Dendritic cell treated with granulocyte-macrophage colony-stimulating factor and Interleukin-4, amounts not matched to agents 40 ng/mL and 50 ng/mL, for 4 days (primary cell): ENCODE measurements around the gene TRIO.

Experiments
- H3K27ac Mint-ChIP-seq: one replicate; pipeline ENCODE4 v1.8.0; 2022; ENCODE audit warnings: mild to moderate bottlenecking, mixed read lengths
- H3K27me3 Mint-ChIP-seq: one replicate; pipeline ENCODE4 v1.8.0; 2022; ENCODE audit warnings: mild to moderate bottlenecking, mixed read lengths
- H3K36me3 Mint-ChIP-seq: one replicate; pipeline ENCODE4 v1.8.0; 2022; ENCODE audit warnings: low read depth, mixed read lengths
- H3K4me1 Mint-ChIP-seq: one replicate; pipeline ENCODE4 v1.8.0; 2022; ENCODE audit warnings: low read depth, mixed read lengths
- H3K4me3 Mint-ChIP-seq: one replicate; pipeline ENCODE4 v1.8.0; 2022; ENCODE audit warnings: mild to moderate bottlenecking, moderate library complexity, mixed read lengths
- H3K9me3 Mint-ChIP-seq: one replicate; pipeline ENCODE4 v1.8.0; 2022; ENCODE audit warnings: mixed read lengths
- intact Hi-C: fragments of 100-400 bp; cut with micrococcal nuclease; formaldehyde crosslinking; loops from one replicate; pipeline ENCODE4 v1.15.0; 2022

Gene TRIO

DNA sequence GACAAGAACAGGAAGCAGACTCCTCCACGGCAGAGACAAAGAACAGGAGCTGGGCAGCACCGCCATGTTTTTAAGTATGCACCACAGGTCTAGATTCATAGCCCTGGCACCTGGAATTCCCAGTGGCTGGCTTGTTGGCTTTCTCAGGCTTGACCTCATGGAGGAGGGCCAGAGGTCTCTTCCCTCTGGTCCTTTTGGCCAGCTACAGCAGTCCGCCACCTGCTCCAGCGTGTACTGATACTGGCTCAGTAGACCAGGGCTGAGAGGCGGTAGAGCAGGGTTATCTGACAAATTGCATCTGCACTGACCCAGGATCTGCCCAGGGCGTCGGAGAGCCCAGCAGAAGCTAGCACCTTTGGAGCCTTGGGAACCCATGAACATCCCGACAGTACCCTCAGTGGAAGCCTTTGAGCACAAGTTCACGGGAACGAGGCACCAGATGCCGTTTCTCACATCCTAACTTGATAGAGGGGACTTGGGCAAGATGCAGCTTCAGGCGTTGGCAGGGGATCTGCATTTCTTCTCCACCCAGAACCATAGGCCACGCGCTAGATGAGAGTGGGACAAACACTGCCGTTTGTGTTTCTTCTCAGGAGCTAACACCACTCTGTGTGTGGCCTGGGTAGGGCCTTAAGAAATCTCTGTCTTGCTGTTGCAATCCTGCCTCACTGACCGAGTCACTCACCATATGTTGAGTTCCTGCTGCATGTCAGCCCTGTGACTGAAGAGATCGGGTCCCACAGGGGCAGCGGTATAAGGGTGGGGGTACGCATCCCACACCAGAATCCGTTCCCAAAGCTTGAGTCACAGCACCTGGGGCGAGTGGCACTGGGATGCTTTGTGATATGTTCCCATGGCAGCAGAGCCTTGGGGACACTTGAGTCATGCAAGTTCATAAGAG, 348.1 kb downstream of the TRIO start:
- intact Hi-C loops, result loop anchor here (5.0 kb wide), 2 partner anchors 91 to 106 kb away; partner anchors contain the start of gene OTULINL
- Mint-ChIP-seq H3K27ac (peak overlapping the region; percentile 84), H3K4me1 (peaks cover 65% of the 10 kb centered on the region), H3K36me3 (peaks cover 74% of the 10 kb centered on the region), H3K9me3 (peaks cover 8% of the 10 kb centered on the region), H3K27me3 (no peaks in the 10 kb centered on the region), H3K4me3 (peak overlapping the region; percentile 4)

DNA sequence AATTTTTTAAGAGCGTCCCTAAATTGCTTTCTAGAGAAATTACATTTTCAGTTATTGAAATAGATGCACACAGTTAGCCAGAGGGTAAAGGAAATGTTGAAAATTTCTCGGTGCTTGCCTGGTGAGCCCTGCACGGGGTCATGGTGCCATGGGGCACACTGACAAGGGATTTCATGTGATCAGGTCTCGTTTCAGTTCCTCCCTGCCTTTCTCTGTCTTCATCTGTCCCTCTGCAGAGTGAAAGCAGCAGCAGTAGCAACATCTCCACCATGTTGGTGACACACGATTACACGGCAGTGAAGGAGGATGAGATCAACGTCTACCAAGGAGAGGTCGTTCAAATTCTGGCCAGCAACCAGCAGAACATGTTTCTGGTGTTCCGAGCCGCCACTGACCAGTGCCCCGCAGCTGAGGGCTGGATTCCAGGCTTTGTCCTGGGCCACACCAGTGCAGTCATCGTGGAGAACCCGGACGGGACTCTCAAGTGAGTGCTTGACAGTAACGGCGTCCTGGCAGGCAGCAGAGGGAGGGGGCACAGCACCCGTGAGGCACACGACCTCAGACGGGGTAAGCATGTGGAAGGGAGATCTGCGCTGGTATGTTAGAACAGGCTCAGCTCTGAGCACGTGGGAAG, 349.3 kb downstream of the TRIO start:
- Mint-ChIP-seq H3K27ac (peak overlapping the region; percentile 84), H3K9me3 (peaks cover 8% of the 10 kb centered on the region), H3K27me3 (no peaks in the 10 kb centered on the region), H3K4me3 (peak overlapping the region; percentile 64), H3K36me3 (peaks cover 76% of the 10 kb centered on the region), H3K4me1 (peaks cover 76% of the 10 kb centered on the region)
- intact Hi-C loops, result loop anchor here (5.0 kb wide), 2 partner anchors 90 to 105 kb away; partner anchors contain the start of gene OTULINL

DNA sequence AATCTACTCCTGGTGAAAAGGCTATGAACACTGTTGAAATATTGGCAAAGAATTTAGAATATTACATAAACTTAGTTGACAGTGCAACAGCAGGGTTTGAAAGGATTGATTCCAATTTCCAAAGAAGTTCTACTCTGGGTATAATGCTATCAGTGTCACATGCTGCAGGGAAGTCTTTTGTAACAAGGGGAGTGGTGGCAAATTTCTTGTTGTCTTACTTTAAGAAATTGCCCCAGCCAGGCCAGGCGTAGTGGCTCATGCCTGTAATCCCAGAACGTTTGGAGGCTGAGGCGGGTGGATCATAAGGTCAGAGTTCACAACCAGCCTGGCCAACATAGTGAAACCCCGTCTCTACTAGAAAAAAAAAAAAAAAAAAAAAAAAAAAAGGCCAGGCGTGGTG, 352.2 kb downstream of the TRIO start:
- H3K4me3 Mint-ChIP-seq, result no peak overlapping the region
- peaks cover 87% of the 10 kb centered on the region for H3K36me3 Mint-ChIP-seq
- peaks cover 56% of the 10 kb centered on the region for H3K4me1 Mint-ChIP-seq
- H3K27me3 Mint-ChIP-seq, result no peaks in the 10 kb centered on the region
- intact Hi-C loops, result no loop called here
- no peaks in the 10 kb centered on the region for H3K9me3 Mint-ChIP-seq
- H3K27ac Mint-ChIP-seq, result peak overlapping the region; percentile 46

DNA sequence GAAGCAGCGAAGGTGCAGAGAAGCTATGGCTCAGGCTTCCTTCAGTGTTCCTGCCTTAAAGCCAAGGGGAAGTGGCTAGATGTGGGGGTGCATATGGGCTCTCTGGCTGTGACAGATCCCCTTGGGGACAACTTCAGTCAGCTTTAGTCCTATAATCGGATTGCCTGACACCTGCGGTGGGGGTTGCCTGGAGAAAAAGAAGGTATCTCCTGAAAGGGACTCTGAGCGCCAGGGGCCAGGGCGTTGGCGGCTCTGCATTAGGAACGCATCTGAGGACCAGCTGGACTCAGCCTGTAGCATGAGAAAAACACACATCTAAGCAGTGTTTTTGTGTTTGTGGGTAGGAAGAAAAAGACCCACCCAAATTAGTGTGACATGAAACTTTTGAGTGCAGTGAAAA, 354.2 kb downstream of the TRIO start:
- Mint-ChIP-seq H3K27me3 (no peaks in the 10 kb centered on the region), H3K4me1 (peaks cover 36% of the 10 kb centered on the region), H3K9me3 (no peaks in the 10 kb centered on the region), H3K27ac (no peak overlapping the region), H3K4me3 (no peak overlapping the region), H3K36me3 (peaks cover 93% of the 10 kb centered on the region)
- intact Hi-C loops, result no loop called here

DNA sequence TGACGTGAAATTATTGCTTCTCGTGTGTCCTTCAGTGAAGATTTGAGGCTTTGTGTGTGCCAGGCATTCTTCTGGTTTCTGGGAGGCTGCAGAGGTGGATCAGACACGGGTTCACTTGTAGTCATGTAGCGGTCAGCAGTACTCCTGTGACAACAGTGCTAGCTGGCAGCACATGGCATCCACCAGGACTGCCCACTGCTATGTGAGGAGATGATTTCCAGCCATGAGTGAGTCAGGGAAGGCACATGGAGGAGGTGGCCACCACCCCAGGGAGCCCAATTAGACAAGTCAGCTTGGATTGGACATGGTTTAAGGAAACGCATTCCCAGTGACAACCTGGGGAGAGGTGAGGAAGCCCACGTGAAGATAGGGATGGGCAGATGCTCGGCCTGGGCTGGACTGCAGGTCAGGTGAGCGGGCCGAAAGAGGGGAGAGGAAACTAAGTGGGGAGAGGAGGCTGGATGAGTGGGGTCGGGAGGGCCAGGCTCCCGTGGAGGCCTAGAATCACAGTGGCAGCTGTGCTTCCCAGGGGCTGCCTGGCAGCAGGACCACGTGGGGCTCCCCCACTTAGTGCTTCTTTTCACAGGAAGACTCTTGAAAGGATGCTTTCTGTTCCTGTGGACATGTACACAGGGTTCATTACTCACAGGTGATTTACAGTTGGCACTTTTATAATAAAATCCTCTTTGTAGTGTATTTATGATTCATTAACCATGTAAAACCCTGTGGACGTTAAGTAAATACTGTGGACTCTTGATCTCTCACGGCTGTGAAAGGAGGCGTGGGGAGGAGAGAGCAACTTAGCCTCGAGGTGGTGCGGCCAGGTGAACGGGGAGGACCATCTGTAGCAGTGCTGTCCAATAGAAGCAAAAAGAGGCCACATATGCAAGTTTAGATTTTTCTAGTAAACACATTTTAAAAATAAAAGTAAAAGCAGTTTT, 358.5 kb downstream of the TRIO start:
- intact Hi-C loops, result no loop called here
- no peak overlapping the region for H3K4me3 Mint-ChIP-seq
- peaks cover 9% of the 10 kb centered on the region for H3K4me1 Mint-ChIP-seq
- peaks cover 96% of the 10 kb centered on the region for H3K36me3 Mint-ChIP-seq
- no peaks in the 10 kb centered on the region for H3K9me3 Mint-ChIP-seq
- no peaks in the 10 kb centered on the region for H3K27me3 Mint-ChIP-seq
- H3K27ac Mint-ChIP-seq, result no peak overlapping the region

DNA sequence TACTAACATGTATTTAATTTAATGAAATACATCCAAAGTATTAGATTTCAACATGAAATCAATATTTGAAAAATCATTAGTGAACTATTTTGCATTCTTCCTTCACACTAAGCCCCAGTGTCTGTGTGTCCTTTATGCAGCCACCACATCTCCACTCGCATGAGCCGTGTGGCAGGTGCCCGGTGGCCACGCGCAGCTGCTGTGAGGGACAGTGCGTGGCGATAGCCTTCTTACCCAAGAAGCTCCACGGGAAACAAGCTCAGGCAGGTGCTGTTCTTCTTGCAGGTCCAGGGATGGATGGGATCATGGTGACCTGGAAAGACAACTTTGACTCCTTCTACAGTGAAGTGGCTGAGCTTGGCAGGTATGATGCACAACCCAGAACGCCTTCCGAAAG, 359.1 kb downstream of the TRIO start:
- intact Hi-C loops, result no loop called here
- Mint-ChIP-seq H3K4me1 (peaks cover 2% of the 10 kb centered on the region), H3K36me3 (peaks cover 96% of the 10 kb centered on the region), H3K27ac (no peak overlapping the region), H3K9me3 (no peaks in the 10 kb centered on the region), H3K27me3 (no peaks in the 10 kb centered on the region), H3K4me3 (no peak overlapping the region)

DNA sequence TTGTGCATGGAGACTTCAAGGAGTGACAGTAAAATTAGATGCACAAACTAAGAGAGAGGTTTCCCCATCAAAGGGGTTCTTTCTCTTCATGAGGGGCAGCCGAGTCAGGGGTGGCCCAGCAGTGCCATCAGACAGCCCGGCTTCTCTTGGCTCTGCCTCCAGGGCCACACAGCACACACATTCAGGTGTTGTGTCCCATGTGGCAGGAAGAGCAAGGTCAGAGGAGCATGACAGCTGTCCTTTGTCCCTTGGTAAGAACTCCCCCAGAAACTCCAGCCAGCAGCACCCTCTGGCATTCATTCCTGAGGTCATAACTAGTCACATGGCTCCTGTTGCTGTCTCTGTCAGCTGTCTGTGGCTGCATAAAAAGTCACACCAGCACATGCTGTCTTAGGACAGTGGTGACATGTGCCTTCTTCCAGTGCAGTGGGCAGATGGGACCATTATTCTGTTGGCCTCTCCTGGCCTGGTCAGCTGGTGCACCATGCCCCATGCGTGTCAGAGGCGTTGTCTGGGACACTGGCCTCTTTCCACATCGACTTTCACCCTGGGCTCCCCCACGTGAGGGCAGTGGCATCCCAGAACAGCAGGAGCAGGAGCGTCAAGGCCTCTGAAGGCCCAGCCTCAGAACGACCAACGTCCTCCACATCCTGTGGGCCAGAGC, 360.0 kb downstream of the TRIO start:
- H3K9me3 Mint-ChIP-seq, result no peaks in the 10 kb centered on the region
- no peak overlapping the region for H3K4me3 Mint-ChIP-seq
- H3K4me1 Mint-ChIP-seq, result no peaks in the 10 kb centered on the region
- H3K36me3 Mint-ChIP-seq, result peaks cover 96% of the 10 kb centered on the region
- no peak overlapping the region for H3K27ac Mint-ChIP-seq
- intact Hi-C loops, result no loop called here
- H3K27me3 Mint-ChIP-seq, result no peaks in the 10 kb centered on the region

DNA sequence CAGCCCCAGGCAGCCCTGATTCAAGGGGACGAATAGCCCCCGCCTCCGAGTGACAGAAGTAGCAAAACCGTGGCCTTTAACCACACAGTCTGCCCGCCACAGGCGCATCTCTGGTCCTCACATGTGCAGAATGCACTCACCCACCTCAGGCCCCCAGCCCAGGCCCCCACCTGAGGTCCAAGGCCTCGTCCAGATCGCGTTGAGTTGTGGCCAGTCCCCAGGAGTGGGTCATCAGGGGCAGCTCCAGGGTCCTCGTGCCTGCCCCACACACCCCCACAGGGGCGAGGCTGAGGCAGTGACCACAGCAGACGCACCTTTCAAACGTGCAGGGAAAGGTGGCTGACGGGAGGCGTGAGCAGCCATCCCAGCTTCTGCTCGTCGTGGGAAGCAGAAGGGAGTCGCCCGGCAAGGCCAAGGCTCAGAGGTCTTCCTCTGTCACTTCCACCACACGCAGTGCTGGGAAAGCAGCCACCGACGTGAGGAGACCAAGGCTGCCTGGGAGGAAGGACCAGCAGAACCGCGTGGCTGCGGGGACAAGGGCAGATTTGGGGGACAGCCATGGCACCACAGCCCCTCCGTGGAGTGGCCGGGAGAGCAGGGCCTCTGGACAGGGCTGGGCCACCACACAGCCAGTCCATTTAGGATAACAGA, 360.7 kb downstream of the TRIO start:
- no peak overlapping the region for H3K27ac Mint-ChIP-seq
- intact Hi-C loops, result no loop called here
- no peaks in the 10 kb centered on the region for H3K27me3 Mint-ChIP-seq
- no peaks in the 10 kb centered on the region for H3K9me3 Mint-ChIP-seq
- no peaks in the 10 kb centered on the region for H3K4me1 Mint-ChIP-seq
- H3K4me3 Mint-ChIP-seq, result no peak overlapping the region
- H3K36me3 Mint-ChIP-seq, result peaks cover 96% of the 10 kb centered on the region

DNA sequence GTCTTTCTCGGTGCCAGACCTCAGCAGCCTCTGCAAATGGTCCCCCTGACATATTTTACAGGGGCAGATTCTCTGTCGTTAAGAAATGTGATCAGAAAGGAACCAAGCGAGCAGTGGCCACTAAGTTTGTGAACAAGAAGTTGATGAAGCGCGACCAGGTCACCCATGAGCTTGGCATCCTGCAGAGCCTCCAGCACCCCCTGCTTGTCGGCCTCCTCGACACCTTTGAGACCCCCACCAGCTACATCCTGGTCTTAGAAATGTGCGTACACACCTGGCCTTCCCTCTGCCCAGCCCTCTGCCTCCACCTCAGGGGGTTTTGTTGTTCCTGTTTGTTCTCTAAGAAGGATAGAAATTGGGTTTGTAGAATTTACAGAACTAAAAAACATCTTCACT, 361.2 kb downstream of the TRIO start:
- no peaks in the 10 kb centered on the region for H3K27me3 Mint-ChIP-seq
- no peak overlapping the region for H3K4me3 Mint-ChIP-seq
- no peak overlapping the region for H3K27ac Mint-ChIP-seq
- H3K9me3 Mint-ChIP-seq, result no peaks in the 10 kb centered on the region
- intact Hi-C loops, result no loop called here
- no peaks in the 10 kb centered on the region for H3K4me1 Mint-ChIP-seq
- peaks cover 91% of the 10 kb centered on the region for H3K36me3 Mint-ChIP-seq

DNA sequence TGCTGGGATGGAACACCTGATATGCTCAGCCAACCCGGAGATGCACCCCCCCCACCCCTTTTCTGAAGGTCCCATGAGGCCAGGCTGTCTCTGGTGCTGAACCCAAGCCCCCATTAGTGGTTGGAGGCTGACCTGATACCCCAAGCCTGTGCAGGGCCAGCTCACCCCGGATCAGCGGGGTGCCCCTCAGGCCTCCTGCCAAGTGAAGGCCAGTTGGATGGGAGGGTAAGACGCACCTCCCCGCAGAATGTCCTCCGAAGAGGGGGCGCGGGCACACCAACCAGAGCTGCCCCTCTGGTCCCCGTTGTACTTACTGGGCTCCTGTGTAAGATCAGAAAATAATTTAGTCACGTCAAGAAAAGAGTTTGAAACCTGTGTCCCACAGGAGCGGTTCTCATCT, 361.7 kb downstream of the TRIO start:
- peaks cover 86% of the 10 kb centered on the region for H3K36me3 Mint-ChIP-seq
- H3K4me1 Mint-ChIP-seq, result no peaks in the 10 kb centered on the region
- intact Hi-C loops, result no loop called here
- H3K9me3 Mint-ChIP-seq, result no peaks in the 10 kb centered on the region
- no peak overlapping the region for H3K4me3 Mint-ChIP-seq
- H3K27ac Mint-ChIP-seq, result no peak overlapping the region
- no peaks in the 10 kb centered on the region for H3K27me3 Mint-ChIP-seq

DNA sequence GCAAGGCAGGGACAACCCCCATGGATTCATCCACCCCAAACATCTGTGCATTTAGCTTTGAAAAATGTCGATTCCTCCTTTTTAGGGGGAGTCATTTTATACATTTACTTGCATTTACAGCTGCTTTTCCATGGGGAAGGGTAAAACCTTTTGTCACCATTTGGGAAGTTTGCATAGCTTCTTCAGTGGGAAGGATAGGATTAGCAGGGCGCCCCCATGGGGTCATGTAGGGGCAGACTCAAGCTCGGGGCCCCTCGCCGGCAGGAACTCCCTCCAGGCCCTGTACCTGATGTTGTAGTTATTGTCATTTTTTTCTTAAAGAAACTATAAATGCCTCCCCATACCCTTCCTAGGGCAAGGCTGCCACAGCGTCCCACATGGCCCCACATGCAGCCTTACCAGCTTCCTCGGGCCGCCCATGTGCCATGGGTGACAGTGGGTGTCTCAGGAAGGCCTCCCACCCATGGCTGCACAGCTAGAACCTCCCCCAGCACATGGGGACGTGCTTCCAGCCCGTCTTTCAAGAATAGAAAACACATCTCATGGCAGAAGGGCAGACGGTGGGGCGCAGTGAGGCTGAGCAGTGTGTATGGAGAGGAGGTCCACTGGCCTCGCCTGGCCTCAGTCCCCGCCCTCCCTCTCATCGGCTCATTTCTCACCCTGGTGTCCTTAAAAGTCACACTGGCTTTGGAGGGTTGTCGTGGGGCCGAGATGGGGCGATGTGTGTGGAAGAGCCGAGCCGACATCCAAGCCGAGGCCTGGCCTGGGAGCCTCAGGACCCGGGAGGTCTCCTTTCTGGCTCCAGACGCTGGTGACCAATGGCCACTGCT, 362.4 kb downstream of the TRIO start:
- no peak overlapping the region for H3K27ac Mint-ChIP-seq
- no peaks in the 10 kb centered on the region for H3K9me3 Mint-ChIP-seq
- H3K4me3 Mint-ChIP-seq, result no peak overlapping the region
- H3K36me3 Mint-ChIP-seq, result peaks cover 84% of the 10 kb centered on the region
- no peaks in the 10 kb centered on the region for H3K4me1 Mint-ChIP-seq
- no peaks in the 10 kb centered on the region for H3K27me3 Mint-ChIP-seq
- intact Hi-C loops, result no loop called here

DNA sequence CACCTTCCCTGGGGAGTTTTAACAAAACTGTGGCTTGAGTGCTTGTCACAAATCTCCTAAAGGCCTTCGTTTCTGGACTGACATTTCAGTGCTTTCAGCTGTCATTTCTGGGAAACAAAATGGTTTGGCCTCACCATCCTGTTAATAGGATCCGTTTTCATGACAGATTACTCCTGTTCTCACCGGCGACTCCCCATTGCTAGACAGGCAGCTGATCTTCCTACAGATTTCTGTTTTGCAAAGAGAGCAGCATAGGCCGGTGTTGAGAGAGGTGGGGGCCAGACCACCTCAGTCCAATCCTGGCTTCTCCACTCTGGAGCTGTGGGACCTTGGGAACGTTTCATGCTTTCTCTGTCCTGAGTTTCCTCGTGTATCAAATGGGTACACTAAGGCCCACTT, 363.0 kb downstream of the TRIO start:
- intact Hi-C loops, result no loop called here
- H3K27ac Mint-ChIP-seq, result no peak overlapping the region
- H3K27me3 Mint-ChIP-seq, result no peaks in the 10 kb centered on the region
- peaks cover 82% of the 10 kb centered on the region for H3K36me3 Mint-ChIP-seq
- H3K9me3 Mint-ChIP-seq, result no peaks in the 10 kb centered on the region
- H3K4me1 Mint-ChIP-seq, result no peaks in the 10 kb centered on the region
- H3K4me3 Mint-ChIP-seq, result no peak overlapping the region
